GM18873 (cell line): ENCODE data around the gene CGB7.

Experiments
- ATAC-seq: cut with Tn5 transposase; IDR thresholded peaks from one replicate; pipeline ENCODE4 v1.9.1; 2021; ENCODE audit warnings: mild to moderate bottlenecking, moderate library complexity, moderate number of reproducible peaks; ENCODE audit not compliant: unreplicated experiment, low FRiP score

Gene CGB7

GRCh38 chr19:49017666-49018351 is 39.7 kb downstream of the CGB7 start:
- no peak for ATAC-seq

DNA sequence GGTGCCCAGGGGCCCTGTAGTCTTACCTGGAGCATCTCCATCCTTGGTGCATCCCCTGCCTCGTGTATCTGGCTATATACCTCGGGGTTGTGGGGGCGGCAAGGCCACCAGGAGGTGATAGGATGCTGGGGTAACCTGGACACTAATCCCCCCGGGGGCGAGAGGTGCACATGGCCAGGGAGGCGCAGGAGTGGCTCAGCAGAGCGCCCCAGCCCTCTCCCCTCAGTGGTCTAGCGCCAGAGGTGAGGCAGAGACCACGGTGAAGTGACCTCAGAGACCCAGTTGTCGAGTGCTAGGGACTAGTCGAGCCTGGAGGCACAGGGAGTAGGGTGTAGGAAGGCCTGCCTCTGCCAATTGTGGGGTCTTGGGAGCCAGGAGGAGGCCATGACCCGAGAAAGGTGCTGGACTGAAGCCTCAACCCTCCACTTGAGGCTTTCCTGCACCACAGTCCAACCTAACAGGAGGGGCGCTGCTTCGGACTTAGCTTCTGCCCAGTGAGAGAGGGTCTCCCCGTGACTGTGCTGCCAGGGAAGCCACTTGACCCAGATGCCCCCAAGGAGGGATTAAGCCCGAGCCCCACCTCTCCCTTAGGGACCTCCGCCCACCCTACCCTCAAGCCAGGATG is 40.4 kb downstream of the CGB7 start, which contains the start of gene LHB:
Gene LHB (minus strand): TSS at position 51 of the 625 bp plus-strand sequence. CDS start 10 bp downstream, at position 41.
- no peak for ATAC-seq

DNA sequence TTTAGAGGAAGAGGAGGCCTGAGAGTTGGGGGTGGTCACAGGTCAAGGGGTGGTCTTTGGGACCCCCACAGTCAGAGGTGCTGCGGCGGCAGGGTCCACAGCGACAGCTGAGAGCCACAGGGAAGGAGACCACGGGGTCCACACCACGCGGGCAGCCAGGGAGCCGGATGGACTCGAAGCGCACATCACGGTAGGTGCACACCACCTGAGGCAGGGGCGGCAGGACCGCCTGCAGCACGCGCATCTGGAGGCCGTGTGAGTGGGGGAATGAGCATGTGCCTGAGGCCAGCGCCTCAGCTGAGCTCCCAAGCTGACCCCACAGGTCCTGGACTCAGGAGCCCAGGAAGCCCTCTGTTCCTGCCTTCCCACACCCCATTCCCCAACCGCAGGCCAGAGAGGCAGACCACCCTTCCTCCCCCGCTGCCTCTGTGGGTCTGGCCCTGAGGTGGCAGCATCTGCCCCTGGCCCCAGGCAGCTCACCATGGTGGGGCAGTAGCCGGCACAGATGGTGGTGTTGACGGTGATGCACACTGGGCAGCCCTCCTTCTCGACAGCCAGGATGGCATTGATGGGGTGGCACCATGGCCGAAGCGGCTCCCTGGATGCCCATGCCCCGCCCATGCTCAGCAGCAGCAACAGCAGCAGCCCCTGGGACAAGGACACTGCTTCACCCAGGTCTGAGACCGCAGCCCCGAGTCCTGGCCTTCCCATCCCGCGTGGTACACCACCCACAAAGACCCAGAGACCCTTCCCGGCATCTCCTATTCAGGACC is 41.3 kb downstream of the CGB7 start:
- ATAC-seq: no peak

DNA sequence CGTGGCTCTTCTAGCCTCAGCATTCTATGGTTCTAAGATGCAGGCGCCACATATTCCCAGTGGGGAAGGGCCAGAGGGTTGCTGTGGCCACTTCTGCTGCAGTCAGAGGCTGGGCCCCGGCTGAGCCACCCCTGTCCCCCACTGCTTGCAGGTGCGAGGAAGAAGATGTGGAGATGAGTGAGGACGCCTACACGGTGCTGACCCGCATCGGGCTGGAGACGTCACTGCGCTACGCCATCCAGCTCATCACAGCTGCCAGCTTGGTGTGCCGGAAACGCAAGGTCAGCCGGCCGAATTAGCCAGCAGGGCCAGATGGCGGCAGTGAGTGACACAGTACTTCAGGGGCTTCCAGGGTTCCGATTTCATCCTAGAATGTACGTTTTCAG is 42.7 kb downstream of the CGB7 start:
- ATAC-seq: no peak

- ATAC-seq: no peak
These were observed 43.3 kb downstream of the CGB7 start for GRCh38 chr19:49014123-49014869.

DNA sequence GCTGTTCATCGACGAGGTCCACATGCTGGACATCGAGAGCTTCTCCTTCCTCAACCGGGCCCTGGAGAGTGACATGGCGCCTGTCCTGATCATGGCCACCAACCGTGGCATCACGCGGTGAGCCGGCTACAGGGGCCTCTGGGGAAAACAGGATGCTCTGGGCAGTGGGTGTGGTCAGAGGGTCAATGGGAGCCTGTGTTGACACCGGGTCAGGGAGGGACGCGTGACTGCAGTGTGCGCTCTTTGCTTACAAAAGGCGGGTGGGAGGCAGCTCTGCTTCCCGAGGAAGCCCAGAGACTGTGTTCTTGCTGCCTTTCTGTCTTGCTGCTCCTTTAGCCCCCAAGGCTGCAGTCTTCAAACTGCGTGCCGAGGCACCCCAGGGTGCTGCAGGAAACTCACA is 46.4 kb downstream of the CGB7 start:
- ATAC-seq: no peak

DNA sequence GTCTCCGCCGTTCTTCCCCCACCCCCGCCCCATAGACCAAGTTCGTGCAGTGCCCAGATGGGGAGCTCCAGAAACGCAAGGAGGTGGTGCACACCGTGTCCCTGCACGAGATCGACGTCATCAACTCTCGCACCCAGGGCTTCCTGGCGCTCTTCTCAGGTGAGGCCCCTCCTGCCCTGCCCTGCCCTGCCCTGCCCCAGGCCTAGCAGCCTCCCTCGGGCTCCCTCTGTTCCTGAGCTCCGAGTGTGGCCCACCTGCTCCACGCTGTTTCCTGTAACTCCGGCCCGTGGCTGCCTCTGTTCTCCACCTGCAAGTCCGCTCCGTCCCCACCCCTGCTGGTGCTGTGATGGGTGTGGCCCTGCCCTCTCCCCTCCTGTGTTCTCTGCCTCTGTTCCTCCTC is 47.1 kb downstream of the CGB7 start:
- no peak for ATAC-seq

DNA sequence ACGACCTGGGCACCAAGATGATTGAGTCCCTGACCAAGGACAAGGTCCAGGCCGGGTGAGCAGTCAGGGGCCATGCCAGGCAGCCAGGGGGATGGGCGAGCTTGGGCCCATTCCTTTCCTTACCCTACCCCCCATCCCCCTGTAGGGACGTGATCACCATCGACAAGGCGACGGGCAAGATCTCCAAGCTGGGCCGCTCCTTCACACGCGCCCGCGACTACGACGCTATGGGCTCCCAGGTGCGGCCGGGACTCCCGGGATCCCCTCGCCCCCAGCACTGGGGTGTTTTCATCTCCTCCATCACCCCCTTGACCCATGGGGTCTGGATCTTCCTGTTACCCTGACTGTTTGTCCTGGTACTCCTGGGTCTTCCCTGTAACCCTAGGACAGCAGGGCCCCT is 47.7 kb downstream of the CGB7 start:
- no peak for ATAC-seq

- no peak for ATAC-seq
These were observed 50.6 kb downstream of the CGB7 start for GRCh38 chr19:49006905-49007304.

DNA sequence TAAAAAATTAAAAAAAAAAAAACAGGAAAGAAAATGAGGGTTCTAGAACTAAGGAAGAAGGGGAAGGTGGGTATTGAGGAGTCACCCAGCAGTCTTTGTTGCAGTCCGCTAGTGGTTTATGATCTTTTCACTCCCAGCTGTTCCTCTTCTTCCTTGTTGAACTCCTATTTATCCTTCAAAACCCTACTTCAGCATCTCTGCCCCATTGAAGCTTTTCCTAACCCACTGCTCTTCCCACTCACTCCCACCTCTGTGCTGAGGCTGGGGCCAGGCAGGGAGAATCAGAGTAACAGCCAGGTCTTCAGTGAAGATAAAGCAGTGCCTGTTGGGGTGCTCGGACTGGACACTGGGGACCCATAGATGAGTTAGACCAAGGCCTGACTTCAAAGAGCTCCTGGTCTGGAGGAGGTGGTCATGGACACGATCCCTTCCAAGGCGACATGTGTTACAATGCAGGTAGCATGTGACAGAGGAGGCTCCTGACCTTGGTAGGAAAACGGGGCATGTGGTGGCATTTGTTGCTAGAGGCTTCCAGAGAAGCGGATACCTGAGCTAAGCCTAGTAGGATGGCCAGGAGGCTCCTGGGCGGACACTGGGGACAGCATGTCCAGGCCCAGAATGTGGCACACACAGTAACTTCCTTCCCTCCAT is 52.5 kb downstream of the CGB7 start:
- no peak for ATAC-seq
